ENCODE data around the gene NAV2.

GRCh38 chr11:19673924-19674729, 38.5 kb upstream of the NAV2 start:
- TF ChIP-seq ZC3H10 (CRISPR knock-in tag; IDR thresholded peaks at IDR 0.05) (no peak), GLIS3 (CRISPR knock-in tag; IDR thresholded peaks at IDR 0.05) (no peak), SNAI2 (CRISPR knock-in tag; IDR thresholded peaks at IDR 0.05) (no peak), ZFP30 (CRISPR knock-in tag; IDR thresholded peaks at IDR 0.05) (no peak), RARB (CRISPR knock-in tag; IDR thresholded peaks at IDR 0.05) (no peak), ZNF70 (CRISPR knock-in tag; IDR thresholded peaks at IDR 0.05) (no peak), OSR1 (CRISPR knock-in tag; IDR thresholded peaks at IDR 0.05) (no peak), ARNTL (CRISPR knock-in tag; IDR thresholded peaks at IDR 0.05; ENCODE audit: borderline replicate concordance, low read depth) (no peak)

All from SK-N-SH treated with all-trans-retinoic acid at 6 μM for 48 hours (cell line).